H1 (cell line): Measurements from ENCODE around the gene TGFBRAP1. TPM values are rescaled to one million over a fixed set of nuclear protein-coding genes. Genes with fewer than 3 reads are reported as not detected.

Experiments
- ASH2L ChIP-seq: fragments of 200-600, 300-600 bp; sonication (generic); IDR thresholded peaks from one replicate; pipeline ENCODE4 v1.7.1; 2017; ENCODE audit warnings: low read length
- BACH1 ChIP-seq: IDR thresholded peaks from 2 replicates; pipeline ENCODE4 v1.6.1; 2012; ENCODE audit warnings: low read length, improper control_type of control experiment
- BCL11A ChIP-seq, 2 experiments: IDR thresholded peaks; one replicate each; pipeline ENCODE4 v1.6.1; 2011; ENCODE audit warnings: low read depth in 2 of 2, low read length in 2 of 2, mild to moderate bottlenecking in 2 of 2
- CHD2 ChIP-seq: IDR thresholded peaks from 2 replicates; pipeline ENCODE4 v1.6.1; 2012; ENCODE audit warnings: low read length, improper control_type of control experiment
- CTBP2 ChIP-seq: IDR thresholded peaks from 2 replicates; pipeline ENCODE4 v1.7.0; 2011; ENCODE audit warnings: borderline replicate concordance, mild to moderate bottlenecking, moderate library complexity, mixed read lengths, low read length; ENCODE audit not compliant: insufficient read depth, insufficient read length
- EGR1 ChIP-seq: IDR thresholded peaks from 2 replicates; pipeline ENCODE4 v1.6.1; 2011; ENCODE audit warnings: low read depth, low read length, borderline replicate concordance
- EP300 ChIP-seq, 2 experiments: IDR thresholded peaks; 1 replicate in 1 of 2; 2 replicates in 1 of 2; pipeline ENCODE4 v1.6.1; 2011 to 2012; ENCODE audit warnings: low read depth in 2 of 2, low read length in 2 of 2, mild to moderate bottlenecking in 2 of 2, borderline replicate concordance in 1 of 2, inconsistent platforms in 1 of 2, moderate library complexity in 1 of 2
- EZH2 ChIP-seq: fragments of 200-600 bp; sonication (generic); IDR thresholded peaks from 2 replicates; pipeline ENCODE4 v1.7.1; 2012; ENCODE audit warnings: low read depth, mild to moderate bottlenecking, moderate library complexity, low read length, inconsistent platforms; ENCODE audit not compliant: severe bottlenecking
- KDM1A ChIP-seq: fragments of 200-600, 300-600 bp; sonication (generic); IDR thresholded peaks from 2 replicates; pipeline ENCODE4 v1.7.1; 2016; ENCODE audit warnings: mild to moderate bottlenecking, low read length, borderline replicate concordance
- KDM4A ChIP-seq: IDR thresholded peaks from one replicate; pipeline ENCODE4 v1.7.1; 2012; ENCODE audit warnings: low read depth, mild to moderate bottlenecking, moderate library complexity, low read length, inconsistent platforms; ENCODE audit not compliant: severe bottlenecking
- POLR2A ChIP-seq, 2 experiments: IDR thresholded peaks; 1 replicate in 1 of 2; 2 replicates in 1 of 2; pipeline ENCODE4 v1.6.1; 2011; ENCODE audit warnings: low read depth in 2 of 2, low read length in 2 of 2, mild to moderate bottlenecking in 2 of 2; ENCODE audit errors: control extremely low read depth in 1 of 2
- POLR2AphosphoS5 ChIP-seq: IDR thresholded peaks from 2 replicates; pipeline ENCODE4 v1.6.1; 2011; ENCODE audit warnings: low read depth, low read length
- RFX5 ChIP-seq: IDR thresholded peaks from 2 replicates; pipeline ENCODE4 v1.6.1; 2011; ENCODE audit warnings: low read depth, low read length, improper control_type of control experiment, borderline replicate concordance
- RNF2 ChIP-seq: fragments of 200-900, 300-1000 bp; sonication (generic); IDR thresholded peaks from 2 replicates; pipeline ENCODE4 v1.7.1; 2016; ENCODE audit warnings: borderline replicate concordance, low read depth, mild to moderate bottlenecking, antibody characterized with exemption, low read length; ENCODE audit not compliant: poor library complexity, severe bottlenecking; ENCODE audit errors: missing control alignments
- SIN3A ChIP-seq, 2 experiments: IDR thresholded peaks in 1 of 2; conservative IDR thresholded peaks in 1 of 2; 2 replicates each; pipeline ENCODE4 v1.6.1; 2011 to 2012; ENCODE audit warnings: low read length in 2 of 2, improper control_type of control experiment in 1 of 2, low read depth in 1 of 2, mild to moderate bottlenecking in 1 of 2
- SIX5 ChIP-seq: IDR thresholded peaks from 2 replicates; pipeline ENCODE4 v1.6.1; 2011; ENCODE audit warnings: mild to moderate bottlenecking, low read depth, low read length
- SP2 ChIP-seq: IDR thresholded peaks from 2 replicates; pipeline ENCODE4 v1.6.1; 2012; ENCODE audit warnings: mild to moderate bottlenecking, low read length, inconsistent platforms
- SRF ChIP-seq: IDR thresholded peaks from 2 replicates; pipeline ENCODE4 v1.6.1; 2011; ENCODE audit warnings: mild to moderate bottlenecking, low read depth, low read length, moderate library complexity
- TAF7 ChIP-seq: optimal IDR thresholded peaks from 2 replicates; pipeline ENCODE3; 2011; ENCODE audit warnings: low read depth, mild to moderate bottlenecking, inconsistent platforms, low read length, moderate library complexity, borderline replicate concordance
- TBP ChIP-seq: IDR thresholded peaks from 2 replicates; pipeline ENCODE4 v1.6.1; 2011; ENCODE audit warnings: low read depth, low read length, improper control_type of control experiment
- TEAD4 ChIP-seq: IDR thresholded peaks from 2 replicates; pipeline ENCODE4 v1.6.1; 2012; ENCODE audit warnings: low read depth, low read length, inconsistent platforms, mixed read lengths
- polyA plus RNA-seq, 7 experiments: library from polyadenylated mRNA; depleted of rRNA in 3 of 7; stranded (reverse) in 5 of 7; unstranded in 2 of 7; fragments of >200 nt in 5 of 7; fragments of 200-250 nt in 2 of 7; gene quantifications; 1 replicate in 5 of 7; 2 replicates in 1 of 7; 4 replicates in 1 of 7; pipeline versions ENCODE4 v1.2.1 to v1.2.3, GENCODE V29; 2011 to 2013; ENCODE audit warnings: missing spikeins in 2 of 7, mixed read lengths in 2 of 7
- total RNA-seq: library from RNA; stranded (reverse); fragmentation: NEBNext Ultra II Directional; extraction: Animal tissue kit (Norgen Biotek cat#: 25700); gene quantifications from 2 replicates; pipeline ENCODE4 v1.2.1, GENCODE V29; 2021
- TF ChIP-seq, protein P1 (sequence below): IDR thresholded peaks from 2 replicates; pipeline ENCODE4 v1.6.1; 2012; ENCODE audit warnings: low read length, inconsistent platforms

TGFBRAP1 gene
- total and polyA plus RNA-seq, 2 of the 8 experiments (the other 6 are each of a cell fraction or from before 2014, with no cell fraction given), result 11.2 to 20.2 TPM

DNA sequence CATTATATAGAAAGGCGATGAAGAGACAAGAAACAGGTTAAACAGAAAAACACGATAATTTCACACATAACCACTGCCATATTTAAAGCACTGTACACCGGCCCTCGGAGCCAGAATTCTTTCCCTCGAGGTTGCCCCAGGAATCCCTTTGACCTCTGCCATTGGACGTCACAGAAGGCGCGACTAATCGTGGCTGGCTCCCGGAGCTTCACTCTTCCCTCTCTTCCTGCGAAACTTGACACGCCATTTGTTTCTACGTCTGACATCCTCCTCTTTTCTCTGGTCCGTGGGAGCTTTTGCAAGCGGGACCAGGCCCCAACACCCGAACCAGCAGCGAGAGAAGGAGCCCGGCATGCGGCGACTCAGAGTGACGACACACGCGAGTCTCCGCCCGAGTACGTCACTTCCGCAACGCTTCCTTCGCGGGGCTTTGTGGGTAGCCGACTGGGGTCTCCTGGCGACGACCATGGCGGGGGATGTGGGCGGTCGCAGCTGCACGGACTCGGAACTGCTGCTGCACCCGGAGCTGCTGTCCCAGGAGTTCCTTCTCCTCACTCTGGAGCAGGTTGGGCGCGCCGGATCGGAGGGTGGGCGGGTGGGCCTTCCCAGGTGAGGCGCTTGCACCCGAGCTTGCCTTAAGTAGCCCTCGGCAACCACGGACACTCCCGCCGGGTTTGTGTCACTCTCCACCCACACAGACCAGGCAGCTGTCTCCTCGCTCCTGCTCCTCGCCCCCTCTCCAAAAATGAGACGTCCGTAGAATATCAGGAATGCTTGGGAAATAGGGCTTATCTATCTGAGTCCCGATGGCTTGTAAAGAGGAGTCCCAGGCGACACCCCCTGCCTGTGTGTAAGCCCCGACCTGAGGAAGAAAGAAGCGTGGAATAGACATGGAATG lies 7.8 kb upstream of the TGFBRAP1 start, which contains the start of gene C2orf49 (continued):
- TF ChIP-seq KDM4A, result peak; percentile 100
- no peak for TF ChIP-seq EZH2
- no peak; the same call in 1 of the 2 replicates for TF ChIP-seq EGR1
- TF ChIP-seq TAF7, result no peak
- peak; percentile 71 for TF ChIP-seq POLR2AphosphoS5
- no peak for TF ChIP-seq RNF2
- no peak for TF ChIP-seq SIX5
- no peak for TF ChIP-seq SP2
- peak; percentile 20; the same call in 1 of the 2 replicates for TF ChIP-seq TEAD4
- TF ChIP-seq EP300 (IDR thresholded peaks at IDR 0.05; ENCODE audit: borderline replicate concordance in 1 of 2, low read depth in 2 of 2, low read length in 2 of 2), result no peak
- TF ChIP-seq CTBP2, result no peak
- TF ChIP-seq ASH2L, result peak; percentile 98
- TF ChIP-seq, protein P1, sequence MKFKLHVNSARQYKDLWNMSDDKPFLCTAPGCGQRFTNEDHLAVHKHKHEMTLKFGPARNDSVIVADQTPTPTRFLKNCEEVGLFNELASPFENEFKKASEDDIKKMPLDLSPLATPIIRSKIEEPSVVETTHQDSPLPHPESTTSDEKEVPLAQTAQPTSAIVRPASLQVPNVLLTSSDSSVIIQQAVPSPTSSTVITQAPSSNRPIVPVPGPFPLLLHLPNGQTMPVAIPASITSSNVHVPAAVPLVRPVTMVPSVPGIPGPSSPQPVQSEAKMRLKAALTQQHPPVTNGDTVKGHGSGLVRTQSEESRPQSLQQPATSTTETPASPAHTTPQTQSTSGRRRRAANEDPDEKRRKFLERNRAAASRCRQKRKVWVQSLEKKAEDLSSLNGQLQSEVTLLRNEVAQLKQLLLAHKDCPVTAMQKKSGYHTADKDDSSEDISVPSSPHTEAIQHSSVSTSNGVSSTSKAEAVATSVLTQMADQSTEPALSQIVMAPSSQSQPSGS, result 0 out of 2 replicates have a peak, but pooled peaks have one; percentile 64
- TF ChIP-seq TBP, result peak; percentile 76
- no peak for TF ChIP-seq BCL11A (IDR thresholded peaks at IDR 0.05; ENCODE audit: low read depth in 2 of 2, low read length in 2 of 2)
- peak; percentile 21 to 75; a peak in 1 of 4 replicates for TF ChIP-seq SIN3A (conservative IDR thresholded peaks at IDR 0.05 in 1 of 2, IDR thresholded peaks at IDR 0.05 in 1 of 2; ENCODE audit: low read depth in 1 of 2, low read length in 2 of 2)
- TF ChIP-seq RFX5, result no peak
- peak; percentile 73 to 93 for TF ChIP-seq POLR2A (IDR thresholded peaks at IDR 0.05; ENCODE audit: control extremely low read depth in 1 of 2, low read depth in 2 of 2, low read length in 2 of 2)
- TF ChIP-seq KDM1A, result no peak
- no peak for TF ChIP-seq BACH1
- peak; percentile 65 for TF ChIP-seq SRF
- peak; percentile 57; the same call in 1 of the 2 replicates for TF ChIP-seq CHD2
